HG03432 (cell line): Measurements from ENCODE around the gene AFMID.
"Not testable (repeated sequence)": the region's sequence is repeated elsewhere in the genome, so short reads cannot be mapped to it uniquely, and the experiment has no call there.

Source experiments
- ATAC-seq: cut with Tn5 transposase; IDR thresholded peaks from one replicate; pipeline ENCODE4 v1.9.1; 2021; ENCODE audit warnings: mild to moderate bottlenecking, moderate library complexity; ENCODE audit not compliant: unreplicated experiment

Gene AFMID

GRCh38 chr17:78186692-78187595, at the start of gene AFMID, which contains the start of gene TK1:
Gene AFMID (plus strand): TSS chr17:78187362. CDS start chr17:78187371, 9 bp downstream.
Gene TK1 (minus strand): TSS chr17:78187052. CDS start chr17:78186994, 58 bp downstream.
- ATAC-seq, result peak; percentile 92

DNA sequence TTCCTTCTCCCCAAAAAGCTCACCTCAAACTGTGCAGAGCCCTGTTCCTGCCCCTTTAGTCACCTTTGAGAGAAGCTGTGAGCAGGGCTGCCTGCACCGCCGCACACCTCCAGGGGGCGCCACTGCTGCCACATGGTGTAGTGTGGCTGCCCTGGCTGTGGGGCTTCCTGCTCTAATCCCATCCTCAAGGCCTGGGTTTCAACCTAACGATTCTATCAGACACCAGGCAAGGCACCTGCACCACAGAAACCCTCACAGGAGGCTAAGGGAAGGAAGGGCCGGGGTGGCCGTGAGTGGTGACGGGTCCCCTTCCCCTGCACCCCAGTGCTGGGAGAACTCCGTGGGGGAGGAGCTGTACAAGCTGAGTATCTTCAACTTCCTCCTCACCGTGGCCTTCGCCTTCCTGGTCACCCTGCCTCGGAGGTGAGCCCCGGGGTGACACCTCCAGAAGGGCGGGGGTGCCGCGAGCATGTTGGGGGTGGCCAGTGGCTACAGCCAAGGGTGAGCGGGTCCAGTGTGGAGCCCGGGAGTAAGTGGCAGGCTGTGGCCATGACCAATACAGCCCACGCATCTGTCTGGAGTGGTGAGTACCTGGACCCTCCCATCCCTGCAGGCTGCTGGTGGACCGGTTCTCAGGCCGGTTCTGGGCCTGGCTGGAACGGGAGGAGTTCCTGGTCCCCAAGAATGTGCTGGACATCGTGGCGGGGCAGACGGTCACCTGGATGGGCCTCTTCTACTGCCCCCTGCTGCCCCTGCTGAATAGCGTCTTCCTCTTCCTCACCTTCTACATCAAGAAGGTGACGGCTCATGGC, 49.6 kb upstream of the AFMID start:
- ATAC-seq, result no peak

- ATAC-seq, result no peak
Measured at GRCh38 chr17:78138204-78139060, 48.7 kb upstream of the AFMID start.

DNA sequence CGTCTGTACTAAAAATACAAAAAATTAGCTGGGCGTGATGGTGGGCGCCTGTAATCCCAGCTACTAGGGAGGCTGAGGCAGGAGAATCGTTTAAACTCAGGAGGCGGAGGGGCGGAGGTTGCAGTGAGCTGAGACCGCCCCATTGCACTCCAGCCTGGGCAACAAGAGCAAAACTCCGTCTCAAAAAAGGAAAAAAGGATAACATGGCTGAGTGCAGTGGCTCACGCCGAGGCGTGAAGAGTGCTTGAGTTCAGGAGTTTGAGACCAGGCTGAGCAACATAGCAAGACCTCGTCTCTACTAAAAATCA, 47.3 kb upstream of the AFMID start:
- not testable (repeated sequence) for ATAC-seq

DNA sequence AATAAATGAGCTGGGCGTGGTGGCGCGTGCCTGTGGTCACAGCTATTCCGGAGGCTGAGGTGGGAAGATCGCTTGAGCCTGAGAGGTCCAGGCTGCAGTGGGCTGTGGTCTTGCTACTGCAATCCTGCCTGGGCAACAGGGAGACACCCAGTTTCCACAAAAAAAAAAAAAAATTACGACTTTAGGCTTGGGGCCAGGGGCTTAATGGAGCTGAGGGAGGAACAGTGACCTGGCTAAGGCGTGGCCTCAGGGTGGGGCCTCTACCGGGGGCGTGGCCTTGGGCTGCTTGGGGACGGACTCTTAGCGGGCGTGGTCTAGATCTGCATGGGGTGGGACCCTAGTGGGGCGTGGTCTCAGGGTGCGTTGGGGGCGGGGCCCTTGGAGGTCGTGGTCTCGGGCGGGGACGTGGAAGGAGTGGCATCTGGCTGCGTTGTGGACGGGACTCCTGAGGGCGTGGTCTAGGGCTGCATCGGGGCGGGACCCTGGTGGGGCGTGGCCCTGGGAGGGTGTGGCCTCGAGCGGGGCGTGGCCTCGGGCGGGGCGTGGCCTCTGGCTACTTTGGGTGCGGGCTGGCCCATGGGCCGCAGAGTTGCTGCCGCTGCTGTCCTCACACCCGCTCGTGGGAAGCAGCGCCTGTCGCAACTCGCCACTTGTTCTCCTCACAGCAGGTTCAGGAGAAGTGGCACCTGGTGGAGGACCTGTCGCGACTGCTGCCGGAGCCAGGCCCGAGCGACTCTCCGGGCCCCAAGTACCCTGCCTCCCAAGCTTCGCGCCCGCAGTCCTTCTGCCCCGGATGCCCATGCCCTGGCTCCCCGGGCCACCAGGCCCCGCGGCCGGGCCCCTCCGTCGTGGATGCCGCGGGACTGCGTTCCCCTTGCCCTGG, 46.8 kb upstream of the AFMID start:
- ATAC-seq, result peak; percentile 74

DNA sequence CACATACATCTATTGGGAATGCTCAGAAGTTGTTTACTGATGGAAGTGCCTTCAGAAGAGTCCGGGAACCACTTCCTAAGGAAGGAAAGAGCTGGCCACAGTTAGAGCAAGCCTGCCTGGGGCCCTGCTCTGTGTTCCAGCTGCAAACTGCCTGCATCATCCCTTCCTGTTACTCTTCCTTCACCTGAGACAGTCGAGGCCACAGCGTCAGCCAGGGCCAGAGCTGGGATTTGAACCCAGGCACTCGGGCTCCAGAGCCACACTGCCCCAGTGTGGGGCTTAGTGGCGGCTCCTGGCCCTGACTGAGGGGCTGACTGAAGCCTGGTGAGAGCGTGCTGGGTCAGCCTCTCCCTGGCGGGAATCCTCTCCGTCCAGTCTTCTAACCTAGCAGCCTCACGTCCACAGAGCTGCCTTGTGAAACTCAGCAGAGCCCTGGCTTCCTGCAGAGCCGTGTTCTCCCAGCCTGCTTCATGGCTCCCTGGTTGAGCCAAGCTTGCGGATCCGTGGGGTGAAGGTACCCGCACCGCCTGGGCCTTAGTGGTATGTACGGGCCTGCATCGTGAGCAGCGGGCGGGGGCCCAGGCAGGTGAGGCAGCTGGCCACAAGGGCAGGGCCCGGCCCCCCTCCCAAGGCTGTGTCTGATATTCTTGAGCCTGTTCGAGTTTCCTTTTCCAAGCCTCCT, 45.6 kb upstream of the AFMID start:
- no peak for ATAC-seq

DNA sequence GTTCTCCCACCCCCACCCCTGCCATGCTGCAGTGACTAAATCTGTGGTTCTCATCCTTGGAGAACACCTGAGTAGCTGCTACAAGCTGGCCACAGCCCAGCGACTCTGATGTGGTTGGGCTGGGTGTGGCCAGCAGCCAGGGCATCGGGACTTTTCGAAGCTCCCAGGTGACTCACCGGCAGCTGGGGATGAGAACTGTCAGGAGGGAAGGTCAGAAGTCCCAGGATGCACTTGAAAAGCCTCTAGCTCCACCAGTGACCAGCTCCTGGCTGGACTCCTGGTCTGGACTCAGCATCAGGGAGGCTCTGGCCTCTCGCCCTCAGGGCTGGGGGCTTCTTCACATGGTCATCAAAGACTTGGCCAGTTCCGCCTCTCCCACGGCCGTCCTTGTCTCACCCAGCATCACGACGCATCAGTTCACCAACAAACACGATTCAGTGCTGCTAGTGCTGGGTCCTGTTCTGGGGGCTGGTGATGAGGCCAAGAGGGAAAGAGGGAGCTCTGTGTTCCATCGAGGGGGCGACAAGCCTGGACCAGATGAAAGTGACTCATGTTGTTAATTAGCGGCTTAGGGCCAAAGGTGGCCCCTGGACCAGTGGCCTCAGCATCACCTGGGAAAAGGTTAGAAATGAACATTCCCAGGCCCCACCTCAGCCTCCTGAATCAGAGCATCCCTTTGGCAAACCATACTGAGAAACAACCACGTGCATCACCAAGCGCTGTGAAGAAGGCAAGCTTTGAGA, 44.9 kb upstream of the AFMID start:
- ATAC-seq, result no peak

DNA sequence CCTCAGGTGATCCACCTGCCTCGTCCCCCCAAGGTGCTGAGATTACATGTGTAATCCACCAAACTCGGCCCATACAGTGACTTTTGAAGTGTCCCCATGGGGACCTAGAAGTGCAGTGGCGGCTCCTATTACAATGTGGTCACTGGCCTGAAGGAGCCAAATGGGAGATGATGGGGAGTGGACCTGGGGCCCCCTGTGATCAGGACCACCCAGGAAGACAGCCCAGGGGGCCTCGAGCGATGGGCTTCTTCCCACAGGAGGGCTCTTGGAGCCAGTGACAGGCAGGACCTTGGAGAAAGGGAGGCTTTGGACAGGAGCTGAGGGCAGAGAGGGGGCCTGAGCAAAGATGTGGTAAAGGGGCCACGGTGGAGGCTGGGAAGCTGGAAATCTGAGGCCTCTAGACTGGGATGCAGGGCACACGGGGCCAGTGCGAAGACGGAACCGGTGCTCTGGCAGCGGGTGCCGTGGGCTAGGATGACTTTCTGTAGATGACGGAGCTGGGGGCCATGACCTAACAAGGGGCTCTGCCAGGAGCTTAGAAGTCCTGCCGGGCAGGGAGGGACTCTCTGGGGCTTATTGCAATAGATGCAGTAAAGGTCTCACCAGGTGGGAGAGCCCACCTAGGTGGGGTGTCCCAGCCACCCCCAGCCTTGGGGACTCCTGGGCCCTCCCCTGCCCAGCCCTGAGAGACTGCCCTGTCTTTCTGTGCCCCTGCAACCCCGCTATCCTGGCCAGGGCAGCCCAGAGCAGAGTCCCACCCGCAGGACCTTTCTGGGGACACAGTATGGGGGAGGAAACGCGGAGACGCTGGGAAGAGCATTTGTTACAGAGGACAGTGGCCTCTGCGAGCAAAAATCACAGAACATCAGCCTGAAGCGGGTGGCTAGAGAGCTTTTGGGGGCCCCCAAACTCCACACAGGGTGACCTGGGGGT, 43.7 kb upstream of the AFMID start:
- no peak for ATAC-seq

- ATAC-seq, result no peak
Measured at GRCh38 chr17:78144147-78144719, 42.9 kb upstream of the AFMID start.

DNA sequence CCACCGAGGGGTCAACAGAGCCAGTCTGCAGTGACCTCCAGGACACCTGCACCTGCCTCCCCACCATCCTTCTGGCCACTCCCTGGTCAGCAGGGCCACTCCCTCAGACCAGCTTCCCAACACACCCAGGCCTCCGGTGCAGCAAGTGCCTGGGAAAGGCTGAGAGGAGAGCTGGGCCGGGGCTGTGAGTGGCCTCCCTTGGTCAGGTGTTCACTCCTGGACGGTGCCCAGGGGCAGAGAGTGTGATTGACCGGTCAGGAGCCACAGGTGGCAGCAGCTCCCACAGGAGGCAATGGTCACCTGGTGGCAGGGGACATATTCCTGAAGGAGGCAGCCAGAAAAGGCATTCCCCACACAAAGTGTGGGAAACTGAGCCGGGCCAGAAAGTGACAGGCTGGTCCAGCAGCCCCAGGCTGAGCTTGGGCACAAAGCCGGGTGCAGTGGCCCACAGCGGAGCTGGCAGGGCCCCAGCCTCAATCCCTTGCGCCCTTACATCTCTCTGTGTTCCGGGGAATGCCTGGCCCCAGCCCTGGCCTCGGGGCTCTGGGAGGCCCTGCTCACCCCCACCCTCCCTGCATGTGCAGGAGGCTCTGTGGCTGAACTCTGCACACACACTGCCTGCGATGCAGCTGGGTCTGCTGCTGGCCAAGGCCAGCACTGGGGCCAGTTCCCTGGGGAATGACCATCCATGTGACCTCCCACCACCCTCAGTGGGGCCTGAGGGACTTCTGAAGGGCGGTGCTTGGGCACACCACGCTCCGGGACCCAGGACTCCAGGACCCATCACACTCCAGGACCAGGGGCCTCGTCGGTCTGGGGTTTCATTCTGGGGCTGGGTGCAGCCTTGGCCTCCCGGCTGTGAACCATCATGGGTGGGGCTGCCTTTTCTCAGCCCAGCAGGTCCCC, 42.2 kb upstream of the AFMID start:
- ATAC-seq, result no peak

DNA sequence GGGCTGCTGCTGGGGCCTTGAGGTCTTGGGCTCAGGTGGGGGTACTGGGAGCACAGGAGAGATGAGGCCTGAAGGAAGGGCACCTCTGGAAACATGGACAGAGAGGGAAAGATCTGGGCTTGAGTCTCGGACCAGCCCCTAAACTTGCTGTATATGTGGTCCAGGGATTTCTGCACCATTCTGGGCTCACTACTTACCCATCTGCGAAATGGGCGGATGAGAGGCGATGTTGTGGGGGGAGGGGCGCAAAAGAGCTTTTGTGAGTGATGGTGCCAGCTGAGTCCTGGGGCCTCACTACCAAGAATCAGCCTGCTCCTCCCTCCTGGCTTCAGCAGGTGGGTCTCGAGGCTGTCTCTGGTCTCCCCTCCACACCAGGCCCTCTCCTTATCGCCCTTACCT, 40.7 kb upstream of the AFMID start:
- no peak for ATAC-seq

GRCh38 chr17:78146881-78147280, 40.3 kb upstream of the AFMID start:
- no peak for ATAC-seq

- ATAC-seq, result peak; percentile 42
Measured at GRCh38 chr17:78147315-78147998, 39.7 kb upstream of the AFMID start.

- no peak for ATAC-seq
Measured at GRCh38 chr17:78148286-78149016, 38.7 kb upstream of the AFMID start.

- no peak for ATAC-seq
Measured at GRCh38 chr17:78151514-78152008, 35.6 kb upstream of the AFMID start.
